Activated naive CD4-positive, alpha-beta T cell treated with anti-CD3 and anti-CD28 coated beads, Interleukin-2, amount 10 ng/mL, durations not matched to agents 5 hours and 36 hours (primary cell): ENCODE measurements around the gene ANKRD44. TPM values are rescaled to one million over a fixed set of nuclear protein-coding genes. Genes with fewer than 3 reads are reported as not detected.

Experiments used
- total RNA-seq, 2 experiments: library from RNA; stranded (reverse); gene quantifications; one replicate each; pipeline ENCODE4 v1.2.3, GENCODE V29; 2021

Gene ANKRD44
- 100 to 1,000 TPM; 214 to 242 TPM for total RNA-seq

GRCh38 chr2:197310271-197310985 lies at the start of gene ANKRD44:
Gene ANKRD44, minus strand, starts transcription at chr2:197310780. Its CDS starts 176 bp downstream, at chr2:197310604.

Other genes starting within 250 kb of the ANKRD44 start
- 100 to 1,000 TPM; 332 to 339 TPM for gene SF3B1, start 124.2 kb upstream of the ANKRD44 start, total RNA-seq
- 10 to 100 TPM; 17.6 to 18.6 TPM for gene COQ10B, start 142.8 kb upstream of the ANKRD44 start, total RNA-seq
- gene HSPD1, start 189.1 kb upstream of the ANKRD44 start, total RNA-seq, result 100 to 1,000 TPM; 179 to 183 TPM
- 10 to 100 TPM; 73.8 to 74.3 TPM for gene HSPE1, start 189.6 kb upstream of the ANKRD44 start, total RNA-seq
- gene MOB4, start 205.3 kb upstream of the ANKRD44 start, total RNA-seq, result 10 to 100 TPM; 17.2 TPM